GM23338 (cell line): ENCODE data around the gene CUX1. TPM values are rescaled to one million over a fixed set of nuclear protein-coding genes. Genes with fewer than 3 reads are reported as not detected.

ENCODE experiments used
- ATAC-seq: fragments of 200-7000 bp; cut with Tn5 transposase; 3 replicates; pipeline ENCODE4 v1.9.1; 2020
- DNase-seq: peaks from one replicate; pipeline ENCODE4 v3.0.0-alpha.2; 2015; ENCODE audit warnings: low spot score
- H2AFZ ChIP-seq: fragments of 200-600 bp; sonication (generic); 2 replicates; pipeline ENCODE4 v1.8.0; 2016; ENCODE audit warnings: antibody characterized with exemption, mild to moderate bottlenecking, moderate library complexity
- H3F3A ChIP-seq: fragments of 200-600 bp; sonication (generic); replicated peaks from 2 replicates; pipeline ENCODE4 v1.8.0; 2017; ENCODE audit warnings: antibody characterized with exemption, mixed run types, low read depth
- H3K27ac ChIP-seq: fragments of 200-600 bp; sonication (generic); 2 replicates; pipeline ENCODE4 v1.6.1; 2016; ENCODE audit warnings: low read depth
- H3K27me3 ChIP-seq: fragments of 200-600 bp; sonication (generic); 2 replicates; pipeline ENCODE4 v1.8.0; 2016; ENCODE audit warnings: mild to moderate bottlenecking, mixed run types, moderate library complexity; ENCODE audit not compliant: insufficient read depth
- H3K36me3 ChIP-seq: fragments of 200-600 bp; sonication (generic); 2 replicates; pipeline ENCODE4 v1.8.0; 2016; ENCODE audit warnings: mild to moderate bottlenecking; ENCODE audit not compliant: insufficient read depth
- H3K4me1 ChIP-seq: fragments of 200-600 bp; sonication (generic); 2 replicates; pipeline ENCODE4 v1.8.0; 2016; ENCODE audit warnings: mild to moderate bottlenecking, moderate library complexity; ENCODE audit not compliant: insufficient read depth
- H3K4me2 ChIP-seq: fragments of 200-600 bp; sonication (generic); 2 replicates; pipeline ENCODE4 v1.7.1; 2017; ENCODE audit warnings: mixed run types
- H3K4me3 ChIP-seq: fragments of 200-600 bp; sonication (generic); 2 replicates; pipeline ENCODE4 v1.6.1; 2016; ENCODE audit warnings: mixed run types
- H3K79me2 ChIP-seq: fragments of 200-600 bp; sonication (generic); replicated peaks from 2 replicates; pipeline ENCODE4 v1.8.0; 2017; ENCODE audit warnings: mild to moderate bottlenecking; ENCODE audit not compliant: insufficient read depth
- H3K9me2 ChIP-seq: fragments of 200-600 bp; sonication (generic); 2 replicates; pipeline ENCODE4 v1.8.0; 2017; ENCODE audit not compliant: insufficient read depth
- H4K20me1 ChIP-seq: fragments of 200-600 bp; sonication (generic); replicated peaks from 2 replicates; pipeline ENCODE4 v1.8.0; 2017; ENCODE audit warnings: mild to moderate bottlenecking; ENCODE audit not compliant: insufficient read depth
- H3K27ac Mint-ChIP-seq: 2 replicates; pipeline ENCODE4 v1.8.0; 2020; ENCODE audit warnings: inconsistent platforms, mild to moderate bottlenecking, moderate library complexity, mixed read lengths
- H3K27me3 Mint-ChIP-seq: 3 replicates; pipeline ENCODE4 v1.8.0; 2022; ENCODE audit warnings: low read depth, mild to moderate bottlenecking, moderate library complexity, mixed read lengths, inconsistent platforms; ENCODE audit not compliant: insufficient read depth, poor library complexity
- H3K36me3 Mint-ChIP-seq: 3 replicates; pipeline ENCODE4 v1.8.0; 2021; ENCODE audit warnings: low read depth, mild to moderate bottlenecking, inconsistent platforms, moderate library complexity, mixed read lengths
- H3K4me1 Mint-ChIP-seq: 3 replicates; pipeline ENCODE4 v1.8.0; 2020; ENCODE audit warnings: mild to moderate bottlenecking, inconsistent platforms, mixed read lengths
- H3K4me3 Mint-ChIP-seq: 3 replicates; pipeline ENCODE4 v1.8.0; 2021; ENCODE audit warnings: moderate library complexity, mild to moderate bottlenecking, inconsistent platforms, mixed read lengths
- H3K9me3 Mint-ChIP-seq: 3 replicates; pipeline ENCODE4 v1.8.0; 2020; ENCODE audit warnings: moderate library complexity, mild to moderate bottlenecking, inconsistent platforms, mixed read lengths
- CTCF ChIP-seq, 2 experiments: fragments of 200-600 bp in 1 of 2; sonication (generic) in 1 of 2; conservative IDR thresholded peaks; 2 replicates each; pipeline versions ENCODE4 v1.5.1 to v1.6.1; 2016 to 2017; ENCODE audit warnings: antibody characterized with exemption in 2 of 2, low read depth in 2 of 2, mild to moderate bottlenecking in 2 of 2, moderate library complexity in 1 of 2
- EZH2 ChIP-seq: fragments of 200-600 bp; sonication (generic); IDR thresholded peaks from one replicate; pipeline ENCODE4 v1.8.0; 2017; ENCODE audit warnings: antibody characterized with exemption, mild to moderate bottlenecking, low read depth; ENCODE audit not compliant: unreplicated experiment
- EZH2phosphoT487 ChIP-seq: fragments of 200-600 bp; sonication (generic); IDR thresholded peaks from one replicate; pipeline ENCODE4 v1.8.1; 2018; ENCODE audit warnings: antibody characterized with exemption; ENCODE audit not compliant: unreplicated experiment
- NANOG ChIP-seq: IDR thresholded peaks from 2 replicates; pipeline ENCODE4 v1.6.1; 2016; ENCODE audit warnings: antibody characterized with exemption, borderline replicate concordance
- POLR2AphosphoS5 ChIP-seq: IDR thresholded peaks from 2 replicates; pipeline ENCODE4 v1.6.1; 2016; ENCODE audit warnings: antibody characterized with exemption, low read depth
- REST ChIP-seq: IDR thresholded peaks from one replicate; pipeline ENCODE4 v1.6.1; 2018; ENCODE audit warnings: antibody characterized with exemption; ENCODE audit not compliant: unreplicated experiment
- ZNF114 ChIP-seq: fragments of 250-450 bp; sonication (Bioruptor Pico); IDR thresholded peaks from 2 replicates; pipeline ENCODE4 v1.5.0; 2020; ENCODE audit warnings: mild to moderate bottlenecking, moderate library complexity
- ZNF331 ChIP-seq: fragments of 250-450 bp; sonication (Bioruptor Pico); IDR thresholded peaks from 2 replicates; pipeline ENCODE4 v1.5.0; 2020; ENCODE audit warnings: low read depth, mild to moderate bottlenecking, moderate library complexity
- ZNF462 ChIP-seq: fragments of 250-450 bp; sonication (Bioruptor Pico); IDR thresholded peaks from 2 replicates; pipeline ENCODE4 v1.5.0; 2020; ENCODE audit warnings: mild to moderate bottlenecking, moderate library complexity
- polyA plus RNA-seq: library from polyadenylated mRNA; unstranded; fragments of >200 nt; fragmentation: Nextera tagmentation; extraction: Ambion mirVana; gene quantifications from 2 replicates; pipeline ENCODE4 v1.2.1, GENCODE V29; 2016
- total RNA-seq: library from RNA; depleted of rRNA; stranded (reverse); fragments of >200 nt; shearing (Covaris generic); gene quantifications from 2 replicates; pipeline ENCODE4 v1.2.3, GENCODE V29; 2014

CUX1 gene
- total and polyA plus RNA-seq, 2 experiments from 2014 or later, result 49.9 to 64.0 TPM

GRCh38 chr7:102258073-102258748 is 440.8 kb downstream of the CUX1 start (continued):
- no peak for TF ChIP-seq ZNF462 (CRISPR knock-in tag)
- TF ChIP-seq EZH2phosphoT487, result no peak
- no peak for TF ChIP-seq ZNF331
- no peak for TF ChIP-seq CTCF (conservative IDR thresholded peaks at IDR 0.05; ENCODE audit: low read depth in 2 of 2)
- no peak for TF ChIP-seq EZH2
- TF ChIP-seq NANOG, result no peak

GRCh38 chr7:102258749-102259107 is 441.3 kb downstream of the CUX1 start:
- DNase-seq, result no peak
- no peak overlapping the region for H3K4me2 ChIP-seq
- TF ChIP-seq CTCF (conservative IDR thresholded peaks at IDR 0.05; ENCODE audit: low read depth in 2 of 2) (no peak), ZNF114 (no peak), POLR2AphosphoS5 (no peak), REST (no peak)

More at GRCh38 chr7:102258749-102259107, 441.3 kb downstream of the CUX1 start:
- Histone ChIP-seq H3K27ac (no peak overlapping the region), H2AFZ (no peak overlapping the region), H3K9me2 (no peaks in the 10 kb centered on the region), H3K27me3 (no peaks in the 10 kb centered on the region), H3K4me3 (no peak overlapping the region), H3K79me2 (no peaks in the 10 kb centered on the region), H3K36me3 (no peaks in the 10 kb centered on the region), H4K20me1 (0 out of 2 replicates have a peak, but pooled peaks cover 3% of the 10 kb centered on the region), H3F3A (0 out of 2 replicates have a peak, but pooled peaks cover 4% of the 10 kb centered on the region), H3K4me1 (no peaks in the 10 kb centered on the region)
- H3K36me3 Mint-ChIP-seq, result no peaks in the 10 kb centered on the region
- H3K27me3 Mint-ChIP-seq, result peaks cover 23% of the 10 kb centered on the region
- H3K27ac Mint-ChIP-seq, result no peak overlapping the region; the same call in 1 of the 2 replicates
- no peaks in the 10 kb centered on the region for H3K9me3 Mint-ChIP-seq
- peaks cover 6% of the 10 kb centered on the region for H3K4me1 Mint-ChIP-seq
- ATAC-seq, result no peak
- no peak overlapping the region for H3K4me3 Mint-ChIP-seq
